Hematopoietic multipotent progenitor cell treated with erythropoietin and hydrocortisone succinate and interleukin-3 and kit ligand, for 8 days (in vitro differentiated cells): ENCODE data around the gene ZNF69.
"Not testable (repeated sequence)": the region's sequence is repeated elsewhere in the genome, so short reads cannot be mapped to it uniquely, and the experiment has no call there.

Experiments used
- DNase-seq: peaks from one replicate; pipeline ENCODE4 v3.0.0-alpha.2; 2015

ZNF69 gene

GRCh38 chr19:11887611-11888531 lies at the start of gene ZNF69:
TSS of gene ZNF69 (plus strand) at chr19:11887782. CDS start at chr19:11887924, 142 bp downstream.
- DNase-seq, result peak; percentile 85

GRCh38 chr19:11843722-11844121 lies 43.9 kb upstream of the ZNF69 start:
- DNase-seq, result peak; percentile 76

GRCh38 chr19:11847615-11848014 lies 40.0 kb upstream of the ZNF69 start:
- DNase-seq, result not testable (repeated sequence)

GRCh38 chr19:11848200-11848593 lies 39.4 kb upstream of the ZNF69 start:
- no peak for DNase-seq

- peak; percentile 78 for DNase-seq
Measured at GRCh38 chr19:11848594-11849469, 38.8 kb upstream of the ZNF69 start, which contains the start of gene ZNF439. TSS of gene ZNF439 (plus strand) at chr19:11848726. CDS start at chr19:11848868, 142 bp downstream.

- not testable (repeated sequence) for DNase-seq
Measured at GRCh38 chr19:11850289-11850688, 37.3 kb upstream of the ZNF69 start.

- DNase-seq, result no peak
Measured at GRCh38 chr19:11853358-11853757, 34.2 kb upstream of the ZNF69 start.

GRCh38 chr19:11856596-11857250 lies 30.9 kb upstream of the ZNF69 start:
- DNase-seq, result no peak

GRCh38 chr19:11860721-11861120 lies 26.9 kb upstream of the ZNF69 start:
- DNase-seq, result no peak

- DNase-seq, result no peak
Measured at GRCh38 chr19:11861301-11861700, 26.3 kb upstream of the ZNF69 start.

- DNase-seq, result not testable (repeated sequence)
Measured at GRCh38 chr19:11867766-11868165, 19.8 kb upstream of the ZNF69 start.

- DNase-seq, result no peak
Measured at GRCh38 chr19:11868188-11868587, 19.4 kb upstream of the ZNF69 start.

GRCh38 chr19:11872624-11873023 lies 15.0 kb upstream of the ZNF69 start:
- DNase-seq, result no peak

GRCh38 chr19:11873762-11874161 lies 13.8 kb upstream of the ZNF69 start:
- DNase-seq, result no peak

GRCh38 chr19:11879687-11880266 lies 7.8 kb upstream of the ZNF69 start:
- peak; percentile 21 for DNase-seq

GRCh38 chr19:11880598-11880997 lies 7.0 kb upstream of the ZNF69 start:
- no peak for DNase-seq

- peak; percentile 78 for DNase-seq
Measured at GRCh38 chr19:11881151-11881800, 6.3 kb upstream of the ZNF69 start.

GRCh38 chr19:11882606-11883005 lies 5.0 kb upstream of the ZNF69 start:
- no peak for DNase-seq

- no peak for DNase-seq
Measured at GRCh38 chr19:11887234-11887610, 360 bp upstream of the ZNF69 start.

GRCh38 chr19:11889901-11890300 lies 2.3 kb downstream of the ZNF69 start:
- not testable (repeated sequence) for DNase-seq

- no peak for DNase-seq
Measured at GRCh38 chr19:11890634-11891033, 3.1 kb downstream of the ZNF69 start.

- DNase-seq, result no peak
Measured at GRCh38 chr19:11894851-11895250, 7.3 kb downstream of the ZNF69 start.
